ENCODE results near the gene ACTG2.

Gene ACTG2

GRCh38 chr2:73915437-73915993, 22.7 kb downstream of the ACTG2 start:
- no peak for DNase-seq

- DNase-seq: no peak
These were observed 23.9 kb downstream of the ACTG2 start for GRCh38 chr2:73916666-73917065.

- no peak for DNase-seq
These were observed 24.5 kb downstream of the ACTG2 start for GRCh38 chr2:73917296-73917695.

GRCh38 chr2:73917696-73918207, 24.9 kb downstream of the ACTG2 start:
- DNase-seq: no peak

- DNase-seq: no peak
These were observed 26.0 kb downstream of the ACTG2 start for GRCh38 chr2:73918856-73919255.

GRCh38 chr2:73919596-73920228, 26.9 kb downstream of the ACTG2 start:
- DNase-seq: no peak

GRCh38 chr2:73920577-73921545, 28.1 kb downstream of the ACTG2 start:
- DNase-seq: peak; percentile 82

GRCh38 chr2:73921581-73921980, 28.8 kb downstream of the ACTG2 start:
- no peak for DNase-seq

GRCh38 chr2:73922681-73923080, 29.9 kb downstream of the ACTG2 start:
- DNase-seq: no peak

GRCh38 chr2:73925033-73925704, 32.4 kb downstream of the ACTG2 start:
- DNase-seq: peak; percentile 58

- no peak for DNase-seq
These were observed 33.2 kb downstream of the ACTG2 start for GRCh38 chr2:73925853-73926492.

- DNase-seq: peak; percentile 97
These were observed 33.9 kb downstream of the ACTG2 start, which contains the start of gene DGUOK for GRCh38 chr2:73926493-73927327. Gene DGUOK (plus strand): TSS chr2:73926880. CDS start chr2:73926911, 31 bp downstream.

- DNase-seq: no peak
These were observed 34.5 kb downstream of the ACTG2 start for GRCh38 chr2:73927344-73927743.

- no peak for DNase-seq
These were observed 36.1 kb downstream of the ACTG2 start for GRCh38 chr2:73928963-73929347.

GRCh38 chr2:73930386-73930785, 37.6 kb downstream of the ACTG2 start:
- DNase-seq: no peak

- DNase-seq: no peak
These were observed 39.0 kb downstream of the ACTG2 start for GRCh38 chr2:73931531-73932500.

- DNase-seq: no peak
These were observed 40.4 kb downstream of the ACTG2 start for GRCh38 chr2:73933194-73933593.

GRCh38 chr2:73935641-73936040, 42.8 kb downstream of the ACTG2 start:
- no peak for DNase-seq

- DNase-seq: peak; percentile 6
These were observed 44.5 kb downstream of the ACTG2 start for GRCh38 chr2:73937103-73937885.
